GM12872 (cell line): ENCODE data around the gene TP53INP2.

Experiments
- TF ChIP-seq, protein P1 (sequence below): IDR thresholded peaks from 3 replicates; pipeline ENCODE4 v1.5.1; 2011; ENCODE audit warnings: low read depth, mild to moderate bottlenecking, low read length, moderate library complexity; ENCODE audit not compliant: insufficient read depth

Gene TP53INP2

GRCh38 chr20:34704177-34705007, at the start of gene TP53INP2:
TP53INP2 (plus strand) TSS chr20:34704344; CDS start chr20:34708740, 4,396 bp downstream.
- TF ChIP-seq, protein P1, sequence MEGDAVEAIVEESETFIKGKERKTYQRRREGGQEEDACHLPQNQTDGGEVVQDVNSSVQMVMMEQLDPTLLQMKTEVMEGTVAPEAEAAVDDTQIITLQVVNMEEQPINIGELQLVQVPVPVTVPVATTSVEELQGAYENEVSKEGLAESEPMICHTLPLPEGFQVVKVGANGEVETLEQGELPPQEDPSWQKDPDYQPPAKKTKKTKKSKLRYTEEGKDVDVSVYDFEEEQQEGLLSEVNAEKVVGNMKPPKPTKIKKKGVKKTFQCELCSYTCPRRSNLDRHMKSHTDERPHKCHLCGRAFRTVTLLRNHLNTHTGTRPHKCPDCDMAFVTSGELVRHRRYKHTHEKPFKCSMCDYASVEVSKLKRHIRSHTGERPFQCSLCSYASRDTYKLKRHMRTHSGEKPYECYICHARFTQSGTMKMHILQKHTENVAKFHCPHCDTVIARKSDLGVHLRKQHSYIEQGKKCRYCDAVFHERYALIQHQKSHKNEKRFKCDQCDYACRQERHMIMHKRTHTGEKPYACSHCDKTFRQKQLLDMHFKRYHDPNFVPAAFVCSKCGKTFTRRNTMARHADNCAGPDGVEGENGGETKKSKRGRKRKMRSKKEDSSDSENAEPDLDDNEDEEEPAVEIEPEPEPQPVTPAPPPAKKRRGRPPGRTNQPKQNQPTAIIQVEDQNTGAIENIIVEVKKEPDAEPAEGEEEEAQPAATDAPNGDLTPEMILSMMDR = no peak

DNA sequence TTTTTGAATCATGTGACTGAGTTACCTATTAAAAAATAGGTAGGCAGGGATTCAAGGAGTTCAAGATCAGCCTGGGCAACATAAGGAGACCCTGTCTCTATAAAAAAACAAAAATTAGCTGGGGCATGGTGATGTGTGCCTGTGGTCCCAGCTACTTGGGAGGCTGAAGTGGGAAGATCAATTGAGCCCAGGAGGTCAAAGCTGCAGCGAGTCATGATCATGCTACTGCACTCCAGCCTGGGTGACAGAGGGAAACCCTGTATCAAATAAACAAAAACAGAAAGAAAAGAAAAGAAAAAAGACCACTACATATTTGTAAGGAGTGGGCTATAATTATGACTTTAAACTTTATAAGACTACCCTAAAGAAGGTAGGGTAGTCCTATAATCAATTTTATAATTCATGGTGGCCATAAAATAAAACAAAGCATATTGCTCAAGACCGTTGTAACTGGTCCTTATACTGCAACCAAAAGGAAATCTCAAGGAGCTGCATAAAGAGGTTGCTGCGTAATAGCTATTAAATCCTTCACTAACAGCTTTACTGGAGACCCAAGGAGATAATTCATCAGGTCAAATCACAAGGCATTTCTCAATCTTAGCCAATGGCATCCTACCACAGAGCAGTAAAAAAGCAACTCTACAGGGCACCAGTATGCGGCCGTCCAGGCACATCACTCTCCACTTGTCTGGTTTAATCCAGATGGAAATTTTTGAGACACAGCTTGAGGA, 40.8 kb upstream of the TP53INP2 start:
- TF ChIP-seq, protein P1 = no peak

DNA sequence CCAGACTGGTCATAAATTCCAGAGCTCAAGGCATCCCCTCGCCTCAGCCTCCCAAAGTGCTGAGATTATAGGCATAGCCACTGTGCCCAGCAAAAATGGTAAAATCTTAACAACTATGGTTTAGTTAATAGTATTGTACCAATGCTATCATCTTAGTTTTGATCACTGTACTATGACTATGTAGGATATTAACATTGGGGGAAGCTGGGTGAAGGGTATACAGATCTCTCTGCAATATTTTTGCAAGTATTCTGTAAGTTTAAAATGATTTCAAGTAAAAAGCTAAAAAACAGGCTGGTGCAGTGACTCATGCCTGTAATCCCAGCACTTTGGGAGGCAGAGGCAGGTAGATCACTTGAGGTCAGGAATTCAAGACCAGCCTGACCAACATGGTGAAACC, 35.0 kb upstream of the TP53INP2 start:
- TF ChIP-seq, protein P1 = no peak

- TF ChIP-seq, protein P1 = no peak
These were observed 30.7 kb upstream of the TP53INP2 start for GRCh38 chr20:34673412-34673811.

DNA sequence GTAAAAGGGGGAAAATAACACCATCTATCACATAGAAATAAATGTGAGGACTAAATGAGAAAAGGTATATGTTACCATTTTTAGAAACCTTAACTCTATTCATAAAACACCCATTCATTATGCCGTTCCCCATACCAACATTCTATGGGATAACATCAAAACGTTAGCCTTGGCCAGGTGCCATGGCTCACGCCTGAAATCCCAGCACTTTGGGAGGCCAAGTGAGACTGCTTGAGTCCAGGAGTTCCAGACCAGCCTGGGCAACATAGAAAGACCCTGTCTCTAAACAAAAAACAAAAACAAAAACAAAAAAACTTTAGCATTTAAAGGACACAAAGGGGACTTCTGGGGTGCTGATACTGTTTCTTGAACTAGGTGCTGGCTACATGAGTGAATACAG, 28.6 kb upstream of the TP53INP2 start:
- TF ChIP-seq, protein P1 = no peak

GRCh38 chr20:34675993-34676641, 28.0 kb upstream of the TP53INP2 start:
- TF ChIP-seq, protein P1 = no peak
